Right hindlimb (tissue), 1 donor: ENCODE results near the gene TESPA1.
"Not testable (repeated sequence)": the region's sequence is repeated elsewhere in the genome, so short reads cannot be mapped to it uniquely, and the experiment has no call there.

ENCODE experiments used
- DNase-seq: peaks from one replicate; pipeline ENCODE4 v3.0.0-alpha.2; 2018

Gene TESPA1

DNA sequence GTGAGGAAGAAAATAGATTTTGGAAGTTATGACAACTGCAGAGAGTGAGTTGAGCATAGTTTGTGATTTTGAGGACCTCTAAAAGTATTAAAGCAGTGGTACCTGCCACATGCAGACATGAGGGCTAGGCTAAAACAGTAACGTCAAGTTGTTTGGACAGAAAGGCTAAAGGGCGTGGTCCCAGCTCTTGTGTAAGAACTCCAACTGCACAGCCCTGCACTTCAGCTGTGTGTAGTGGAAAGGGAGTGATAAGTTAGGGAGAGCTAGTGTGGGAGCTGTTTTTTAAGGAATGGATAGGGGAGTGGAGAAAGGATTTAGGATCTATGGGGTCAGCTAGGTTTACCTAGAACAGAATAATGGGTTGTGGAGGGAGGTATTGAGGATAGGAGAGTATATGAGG, 39.5 kb downstream of the TESPA1 start:
- DNase-seq: no peak

DNA sequence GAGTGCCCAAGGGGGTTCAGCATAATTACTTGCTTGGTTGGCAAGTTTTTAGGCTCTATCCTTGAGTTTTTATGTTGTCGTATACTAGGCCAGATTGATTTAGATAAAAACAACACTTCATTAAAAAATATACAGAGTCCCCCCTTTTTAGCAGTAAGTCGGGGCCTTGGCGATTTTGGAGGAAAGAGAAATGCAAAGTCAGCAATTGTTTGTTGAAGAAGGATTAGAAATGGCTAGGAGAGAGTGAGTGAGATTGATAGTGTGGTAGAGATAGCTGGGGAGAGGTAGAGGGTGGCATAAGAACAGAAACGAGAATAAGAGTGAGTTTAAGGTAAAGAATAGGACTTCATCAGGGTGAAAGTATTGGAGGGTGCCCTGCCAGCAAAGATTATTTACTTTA, 41.3 kb downstream of the TESPA1 start:
- DNase-seq: not testable (repeated sequence)

GRCh38 chr12:54941659-54942058, 42.9 kb downstream of the TESPA1 start:
- no peak for DNase-seq

DNA sequence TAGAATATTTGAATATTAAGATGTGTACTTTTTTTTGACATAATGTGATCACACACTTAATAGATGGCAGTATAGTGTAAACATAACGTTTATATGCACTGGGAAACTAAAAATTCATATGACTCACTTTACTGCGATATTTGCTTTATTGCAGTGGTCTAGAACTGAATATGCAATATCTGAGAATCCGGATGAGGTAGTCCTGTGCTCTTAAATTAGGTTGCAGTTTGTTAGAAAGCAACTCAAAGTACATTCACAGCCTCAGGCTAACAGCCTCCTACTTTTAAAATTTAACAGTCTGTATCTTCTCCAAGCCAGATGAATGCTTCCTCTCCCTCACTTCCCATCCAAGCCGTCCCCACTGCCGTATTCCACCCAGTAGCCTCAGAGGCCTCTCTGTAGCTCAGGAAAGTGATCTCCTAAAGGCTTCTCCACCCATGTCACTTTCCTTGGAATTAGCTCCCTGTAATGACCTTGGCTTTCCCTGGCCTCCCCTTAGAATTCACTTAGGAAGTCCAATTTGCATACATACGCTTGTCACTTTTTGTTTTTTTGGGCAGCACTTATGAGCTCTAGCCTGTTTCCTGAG, 43.7 kb downstream of the TESPA1 start:
- DNase-seq: no peak

GRCh38 chr12:54937929-54938328, 46.6 kb downstream of the TESPA1 start:
- DNase-seq: no peak

GRCh38 chr12:54937376-54937775, 47.2 kb downstream of the TESPA1 start:
- DNase-seq: no peak

GRCh38 chr12:54936736-54937135, 47.8 kb downstream of the TESPA1 start:
- no peak for DNase-seq

DNA sequence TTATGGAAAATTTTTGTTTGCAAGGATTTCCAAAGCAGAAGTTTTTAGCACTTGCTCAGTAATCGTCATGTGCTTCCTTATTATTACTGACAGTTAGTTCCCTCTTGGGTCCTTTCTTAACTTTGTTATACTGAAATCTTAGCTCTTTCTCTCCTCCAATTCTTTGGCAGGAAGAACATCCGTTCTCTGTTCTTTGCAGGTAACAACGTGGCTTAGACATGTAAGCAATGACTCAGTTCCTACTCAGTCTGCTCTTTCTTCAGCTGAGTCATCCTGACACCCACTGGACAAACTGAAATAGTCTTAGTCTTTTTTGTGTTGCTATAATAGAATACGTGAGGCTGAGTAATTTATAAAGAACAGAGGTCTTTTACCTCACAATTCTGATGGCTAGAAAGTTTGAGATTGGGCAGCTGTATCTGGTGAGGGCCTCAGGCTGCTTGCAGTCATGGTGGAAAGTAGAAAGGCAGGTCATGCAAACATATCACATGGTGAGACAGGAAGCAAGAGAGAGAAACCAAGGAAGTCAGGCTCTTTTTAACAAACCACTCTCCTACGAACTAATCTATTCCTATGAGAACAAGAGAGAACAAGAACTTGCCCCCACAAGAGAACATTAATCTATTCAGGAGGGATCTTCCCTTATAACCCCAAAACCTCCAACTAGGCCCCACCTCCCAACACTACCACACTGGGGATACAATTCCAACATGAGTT, 49.2 kb downstream of the TESPA1 start:
- no peak for DNase-seq

- no peak for DNase-seq
These were observed 50.1 kb downstream of the TESPA1 start for GRCh38 chr12:54934419-54934818.

DNA sequence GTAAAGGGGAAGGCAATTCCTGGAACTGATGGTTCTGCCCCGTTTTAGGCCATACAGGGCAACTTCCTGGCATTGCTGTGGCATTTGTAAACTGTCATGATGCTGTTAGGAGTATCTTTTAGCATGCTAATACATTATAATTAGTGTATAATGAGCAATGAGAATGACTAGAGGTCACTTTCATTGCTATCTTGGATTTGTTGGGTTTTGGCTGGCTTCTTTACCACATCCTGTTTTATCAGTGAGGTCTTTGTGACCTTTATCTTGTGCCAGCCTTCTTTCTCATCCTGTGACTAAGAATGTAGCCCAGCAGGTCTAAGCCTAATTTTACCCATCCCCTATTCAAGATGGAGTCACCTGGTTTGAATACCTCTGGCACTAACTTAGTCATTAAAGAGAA, 51.2 kb downstream of the TESPA1 start:
- no peak for DNase-seq

GRCh38 chr12:54932691-54933090, 51.9 kb downstream of the TESPA1 start:
- DNase-seq: no peak

DNA sequence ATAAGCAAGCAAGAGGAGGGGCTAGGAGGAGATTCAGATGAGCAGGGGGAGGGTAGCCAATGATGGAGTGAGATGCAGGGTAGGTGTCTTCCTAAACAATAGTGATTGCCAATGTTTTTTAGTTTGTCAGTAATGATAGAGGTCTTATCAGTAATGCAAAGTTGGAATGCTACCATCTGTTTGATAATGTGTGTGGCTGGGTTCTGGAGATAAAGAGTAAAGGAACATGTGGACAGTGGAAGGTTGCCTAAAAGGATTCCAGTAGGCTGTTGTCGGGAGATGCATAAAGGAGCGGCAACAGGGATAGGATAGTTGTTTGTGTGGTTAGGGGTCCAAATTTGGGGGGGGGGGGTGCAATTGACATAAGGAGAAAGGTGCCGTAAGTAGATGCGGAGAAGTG, 52.5 kb downstream of the TESPA1 start:
- DNase-seq: no peak

- no peak for DNase-seq
These were observed 54.6 kb downstream of the TESPA1 start for GRCh38 chr12:54929998-54930397.

DNA sequence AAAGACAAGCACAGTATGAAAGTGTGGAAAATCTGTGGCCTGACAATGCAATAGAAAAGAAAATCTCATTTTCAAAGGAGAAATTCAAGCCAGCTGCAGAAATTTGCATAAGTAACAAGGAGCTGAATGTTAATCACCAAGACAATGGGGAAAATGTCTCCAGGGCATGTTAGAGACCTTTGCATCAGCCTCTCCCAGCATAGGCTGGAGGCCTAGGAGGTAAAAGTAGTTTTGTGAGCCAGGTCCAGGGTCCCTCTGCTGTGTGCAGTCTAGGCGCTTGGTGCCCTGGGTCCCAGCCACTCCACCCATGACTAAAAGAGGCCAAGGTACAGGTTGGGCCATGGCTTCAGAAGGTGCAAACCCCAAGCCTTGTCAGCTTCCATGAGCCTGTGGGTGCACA, 58.3 kb downstream of the TESPA1 start:
- no peak for DNase-seq

DNA sequence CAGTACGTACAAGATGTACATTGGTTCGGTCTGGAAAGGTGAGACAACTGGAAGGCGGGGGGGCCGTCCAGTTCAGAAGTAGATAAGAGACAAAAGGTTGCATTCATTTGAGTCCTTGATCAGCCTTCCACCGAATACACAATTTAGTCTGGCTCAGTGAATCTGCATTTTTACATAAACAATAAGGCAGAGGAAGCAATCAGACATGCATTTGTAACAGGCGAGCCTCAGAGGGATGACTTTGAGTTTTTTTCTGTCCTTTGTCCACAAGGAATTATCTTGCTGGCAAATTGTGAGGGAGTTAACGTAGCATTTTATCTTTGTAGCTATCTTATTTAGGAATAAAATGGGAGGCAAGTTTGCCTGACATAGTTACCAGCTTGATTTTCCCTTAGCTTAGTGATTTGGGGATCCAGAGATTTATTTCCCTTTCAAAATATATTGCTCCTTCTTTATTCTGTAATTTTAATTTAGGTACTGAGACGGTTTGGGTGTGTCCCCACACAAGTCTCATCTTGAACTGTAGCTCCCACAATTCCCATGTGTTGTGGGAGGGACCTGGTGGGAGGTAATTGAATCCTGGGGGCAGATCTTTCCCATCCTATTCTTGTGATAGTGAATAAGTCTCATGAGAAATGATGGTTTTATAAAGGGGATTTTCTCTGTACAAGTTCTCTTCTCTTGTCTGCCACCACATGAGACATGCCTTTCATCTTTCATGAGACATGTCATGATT, 59.4 kb downstream of the TESPA1 start:
- DNase-seq: no peak

- DNase-seq: no peak
These were observed 67.5 kb downstream of the TESPA1 start for GRCh38 chr12:54917001-54917488.
